CD14-positive monocyte (primary cell): Measurements from ENCODE around the gene RBMS1. TPM values are rescaled to one million over a fixed set of nuclear protein-coding genes. Genes with fewer than 3 reads are reported as not detected.

Source experiments
- DNase-seq, 3 donors: peaks; one replicate each; pipeline ENCODE4 v3.0.0-alpha.2; 2011 to 2022
- H2AFZ ChIP-seq: 2 replicates; pipeline ENCODE4 v1.6.0; 2012; ENCODE audit warnings: mild to moderate bottlenecking, low read depth, low read length, inconsistent platforms; ENCODE audit not compliant: insufficient read depth, poor library complexity, severe bottlenecking
- H3K27ac ChIP-seq, 2 donors: 1 replicate in 1 of 2; 2 replicates in 1 of 2; pipeline ENCODE4 v1.5.1; 2012 to 2013; ENCODE audit warnings: low read length in 2 of 2, control low read depth in 1 of 2, inconsistent platforms in 1 of 2, low read depth in 1 of 2, mild to moderate bottlenecking in 1 of 2
- H3K27me3 ChIP-seq, 2 donors: one replicate each; pipeline versions ENCODE4 v1.6.0 to v1.6.1; 2011 to 2013; ENCODE audit warnings: low read length in 2 of 2; ENCODE audit not compliant: control insufficient read depth in 2 of 2, insufficient read depth in 2 of 2
- H3K36me3 ChIP-seq, 2 donors: replicated peaks in 1 of 2; 1 replicate in 1 of 2; 2 replicates in 1 of 2; pipeline versions ENCODE4 v1.5.1 to v1.6.1; 2012 to 2013; ENCODE audit warnings: low read length in 2 of 2, control low read depth in 1 of 2, inconsistent platforms in 1 of 2, mild to moderate bottlenecking in 1 of 2; ENCODE audit not compliant: insufficient read depth in 2 of 2, control insufficient read depth in 1 of 2
- H3K4me1 ChIP-seq, 2 donors: 1 replicate in 1 of 2; 2 replicates in 1 of 2; pipeline versions ENCODE4 v1.5.1 to v1.6.1; 2012 to 2013; ENCODE audit warnings: low read length in 2 of 2, control low read depth in 1 of 2, inconsistent platforms in 1 of 2, mild to moderate bottlenecking in 1 of 2, moderate library complexity in 1 of 2; ENCODE audit not compliant: insufficient read depth in 2 of 2, control insufficient read depth in 1 of 2
- H3K4me2 ChIP-seq: replicated peaks from 2 replicates; pipeline ENCODE3; 2012; ENCODE audit warnings: low read length, moderate library complexity, mild to moderate bottlenecking; ENCODE audit not compliant: poor library complexity, severe bottlenecking; ENCODE audit errors: extremely low read depth
- H3K4me3 ChIP-seq, 3 experiments: fragments of 200-600 bp in 1 of 3; sonication (generic) in 1 of 3; replicated peaks in 1 of 3; 1 replicate in 2 of 3; 2 replicates in 1 of 3; pipeline ENCODE4 v1.5.1; 2011 to 2013; ENCODE audit warnings: low read length in 3 of 3, mild to moderate bottlenecking in 3 of 3, control low read depth in 2 of 3, low read depth in 2 of 3, inconsistent platforms in 1 of 3, moderate library complexity in 1 of 3
- H3K79me2 ChIP-seq: 2 replicates; pipeline ENCODE4 v1.6.0; 2012; ENCODE audit warnings: mild to moderate bottlenecking, control low read depth, inconsistent platforms, low read length, moderate library complexity; ENCODE audit not compliant: insufficient read depth
- H3K9ac ChIP-seq: 2 replicates; pipeline ENCODE4 v1.6.0; 2017; ENCODE audit warnings: low read length, mild to moderate bottlenecking; ENCODE audit not compliant: insufficient read depth, poor library complexity, severe bottlenecking
- H3K9me3 ChIP-seq, 2 donors: replicated peaks in 1 of 2; 1 replicate in 1 of 2; 2 replicates in 1 of 2; pipeline versions ENCODE4 v1.5.1 to v1.6.1; 2012 to 2013; ENCODE audit warnings: low read length in 2 of 2, control low read depth in 1 of 2; ENCODE audit not compliant: control insufficient read depth in 1 of 2, insufficient read depth in 1 of 2
- H4K20me1 ChIP-seq: 2 replicates; pipeline ENCODE4 v1.6.0; 2012; ENCODE audit warnings: mild to moderate bottlenecking, low read length, control low read depth, moderate library complexity; ENCODE audit not compliant: insufficient read depth
- H3K27ac Mint-ChIP-seq, 7 donors: one replicate each; pipeline ENCODE4 v1.8.0; 2020; ENCODE audit warnings: mild to moderate bottlenecking in 7 of 7, mixed read lengths in 7 of 7, moderate library complexity in 6 of 7, inconsistent platforms in 2 of 7
- H3K27me3 Mint-ChIP-seq, 3 donors: one replicate each; pipeline ENCODE4 v1.8.0; 2021 to 2022; ENCODE audit warnings: low read depth in 3 of 3, mild to moderate bottlenecking in 3 of 3, mixed read lengths in 3 of 3, moderate library complexity in 3 of 3, inconsistent platforms in 1 of 3
- H3K36me3 Mint-ChIP-seq, 2 donors: one replicate each; pipeline ENCODE4 v1.8.0; 2020; ENCODE audit warnings: mixed read lengths in 2 of 2, inconsistent platforms in 1 of 2, mild to moderate bottlenecking in 1 of 2
- H3K4me1 Mint-ChIP-seq: one replicate; pipeline ENCODE4 v1.8.0; 2020; ENCODE audit warnings: mild to moderate bottlenecking, mixed read lengths
- H3K4me3 Mint-ChIP-seq, 2 donors: one replicate each; pipeline ENCODE4 v1.8.0; 2020; ENCODE audit warnings: mild to moderate bottlenecking in 2 of 2, mixed read lengths in 2 of 2, moderate library complexity in 1 of 2
- H3K9me3 Mint-ChIP-seq, 7 donors: one replicate each; pipeline ENCODE4 v1.8.0; 2020 to 2022; ENCODE audit warnings: mixed read lengths in 7 of 7, mild to moderate bottlenecking in 6 of 7, moderate library complexity in 6 of 7, inconsistent platforms in 2 of 7
- CTCF ChIP-seq: fragments of 200-600 bp; IDR thresholded peaks from one replicate; pipeline ENCODE4 v1.8.0; 2022; ENCODE audit warnings: antibody characterized with exemption, mild to moderate bottlenecking
- WGBS: methylation state at CpG from one replicate; pipeline ENCODE4 v1.1.5; 2013; ENCODE audit warnings: missing lambda C conversion rate; ENCODE audit not compliant: insufficient coverage; 5-methylcytosine and 5-hydroxymethylcytosine counted together
- intact Hi-C, 2 donors: fragments of 100-400 bp; cut with micrococcal nuclease; formaldehyde crosslinking; loops; one replicate each; pipeline versions ENCODE4 v1.15.0 to v1.15.1; 2023
- polyA plus RNA-seq, 3 donors: library from polyadenylated mRNA; depleted of rRNA in 1 of 3; unstranded in 2 of 3; stranded (reverse) in 1 of 3; fragments of 300-500 nt in 2 of 3; fragments of >200 nt in 1 of 3; fragmentation: Illumina TruSeq in 2 of 3; gene quantifications; 1 replicate in 2 of 3; 2 replicates in 1 of 3; pipeline ENCODE4 v1.2.3, GENCODE V29; 2012 to 2021

Gene RBMS1
- polyA plus RNA-seq, 3 donors: 88.2 to 91.2 (median 89.4) TPM

- no peak for TF ChIP-seq CTCF
- Mint-ChIP-seq H3K4me3 (no peak overlapping the region), H3K27me3 (no peaks in the 10 kb centered on the region), H3K4me1 (peaks cover 10% of the 10 kb centered on the region), H3K27ac (no peak overlapping the region), H3K36me3 (peaks cover 52 to 80% of the 10 kb centered on the region in 2 donors), H3K9me3 (no peaks in the 10 kb centered on the region)
- no peak overlapping the region for H3K4me2 ChIP-seq
- peaks cover 10% of the 10 kb centered on the region for H3K79me2 ChIP-seq
- peaks cover 66 to 92% of the 10 kb centered on the region in 2 donors for H3K36me3 ChIP-seq
- peaks cover 73% of the 10 kb centered on the region for H4K20me1 ChIP-seq
- no peak for DNase-seq
- WGBS: no CpG with 5 or more reads among the region's 2 CpGs
- no peaks in the 10 kb centered on the region for H3K4me1 ChIP-seq
- no peak overlapping the region for H3K4me3 ChIP-seq
- H3K27me3 ChIP-seq: no peaks in the 10 kb centered on the region
- no peak overlapping the region for H3K27ac ChIP-seq
- H3K9ac ChIP-seq: no peak overlapping the region
- intact Hi-C loops: no loop called here
- H3K9me3 ChIP-seq: no peaks in the 10 kb centered on the region
- H2AFZ ChIP-seq: no peak overlapping the region
Measured at GRCh38 chr2:160303076-160303475, 190.5 kb downstream of the RBMS1 start.

- Histone ChIP-seq H4K20me1 (peaks cover 58% of the 10 kb centered on the region), H3K4me3 (no peak overlapping the region), H3K27me3 (no peaks in the 10 kb centered on the region), H2AFZ (no peak overlapping the region), H3K4me2 (no peak overlapping the region), H3K4me1 (no peaks in the 10 kb centered on the region), H3K36me3 (peaks cover 73 to 92% of the 10 kb centered on the region in 2 donors), H3K27ac (no peak overlapping the region), H3K79me2 (peaks cover 4% of the 10 kb centered on the region), H3K9me3 (no peaks in the 10 kb centered on the region), H3K9ac (no peak overlapping the region)
- H3K4me1 Mint-ChIP-seq: peaks cover 10% of the 10 kb centered on the region
- H3K9me3 Mint-ChIP-seq: peaks cover 0 to 1% (median 0%) of the 10 kb centered on the region in 7 donors
- no peak overlapping the region for H3K4me3 Mint-ChIP-seq
- no CpG with 5 or more reads among the region's 2 CpGs for WGBS
- no peak for DNase-seq
- no peak overlapping the region for H3K27ac Mint-ChIP-seq
- intact Hi-C loops: no loop called here
- peaks cover 62 to 80% of the 10 kb centered on the region in 2 donors for H3K36me3 Mint-ChIP-seq
- no peak for TF ChIP-seq CTCF
- H3K27me3 Mint-ChIP-seq: no peaks in the 10 kb centered on the region
Measured at GRCh38 chr2:160301420-160301819, 192.2 kb downstream of the RBMS1 start.
